Measurements from ENCODE around the gene TRMT1.

The TRMT1 gene

GRCh38 chr19:13089857-13090507 is 26.6 kb downstream of the TRMT1 start:
- DNase-seq: no peak

GRCh38 chr19:13089139-13089856 is 27.2 kb downstream of the TRMT1 start:
- DNase-seq: no peak

- DNase-seq: no peak
These were observed 28.6 kb downstream of the TRMT1 start for GRCh38 chr19:13087795-13088537.

- DNase-seq: no peak
These were observed 29.2 kb downstream of the TRMT1 start for GRCh38 chr19:13087295-13087694.

- DNase-seq: no peak
These were observed 30.2 kb downstream of the TRMT1 start for GRCh38 chr19:13086341-13086740.

GRCh38 chr19:13085666-13086065 is 30.9 kb downstream of the TRMT1 start:
- no peak for DNase-seq

GRCh38 chr19:13083627-13084026 is 32.9 kb downstream of the TRMT1 start:
- DNase-seq: no peak

GRCh38 chr19:13083008-13083404 is 33.5 kb downstream of the TRMT1 start:
- no peak for DNase-seq

GRCh38 chr19:13082192-13083007 is 34.1 kb downstream of the TRMT1 start:
- DNase-seq: peak; percentile 35

- peak; percentile 61 for DNase-seq
These were observed 37.0 kb downstream of the TRMT1 start for GRCh38 chr19:13079542-13079986.

- peak; percentile 34 for DNase-seq
These were observed 37.5 kb downstream of the TRMT1 start for GRCh38 chr19:13078897-13079541.

- no peak for DNase-seq
These were observed 38.2 kb downstream of the TRMT1 start for GRCh38 chr19:13078381-13078780.

GRCh38 chr19:13077240-13077639 is 39.3 kb downstream of the TRMT1 start:
- DNase-seq: no peak

GRCh38 chr19:13076787-13077186 is 39.8 kb downstream of the TRMT1 start:
- no peak for DNase-seq

GRCh38 chr19:13076320-13076719 is 40.2 kb downstream of the TRMT1 start:
- DNase-seq: no peak

- DNase-seq: no peak
These were observed 42.2 kb downstream of the TRMT1 start for GRCh38 chr19:13074378-13074777.

GRCh38 chr19:13073263-13073662 is 43.3 kb downstream of the TRMT1 start:
- no peak for DNase-seq

- no peak for DNase-seq
These were observed 44.2 kb downstream of the TRMT1 start for GRCh38 chr19:13072188-13072908.

GRCh38 chr19:13071444-13072187 is 44.9 kb downstream of the TRMT1 start:
- DNase-seq: no peak

- DNase-seq: no peak
These were observed 46.0 kb downstream of the TRMT1 start for GRCh38 chr19:13070425-13071140.

Measured in NCI-H1092 treated with DMSO at 0.1 percent for 48 hours (cell line).